Skeletal muscle tissue (tissue), 4 donors: ENCODE measurements around the gene TMIGD1. TPM values are rescaled to one million over a fixed set of nuclear protein-coding genes. Genes with fewer than 3 reads are reported as not detected.

Experiments used
- H3K27ac ChIP-seq: one replicate; pipeline ENCODE4 v1.7.0; 2013; ENCODE audit warnings: mild to moderate bottlenecking, low read depth, low read length, inconsistent platforms
- H3K27me3 ChIP-seq, 3 donors: one replicate each; pipeline ENCODE4 v1.7.0; 2013; ENCODE audit warnings: low read length in 3 of 3; ENCODE audit not compliant: control insufficient read depth in 3 of 3, insufficient read depth in 3 of 3
- H3K36me3 ChIP-seq, 3 donors: one replicate each; pipeline ENCODE4 v1.7.0; 2013; ENCODE audit warnings: low read length in 3 of 3; ENCODE audit not compliant: control insufficient read depth in 3 of 3, insufficient read depth in 3 of 3
- H3K4me1 ChIP-seq, 3 donors: one replicate each; pipeline ENCODE4 v1.7.0; 2013; ENCODE audit warnings: low read length in 3 of 3, mild to moderate bottlenecking in 3 of 3; ENCODE audit not compliant: control insufficient read depth in 3 of 3, insufficient read depth in 3 of 3
- H3K4me3 ChIP-seq, 3 donors: one replicate each; pipeline ENCODE4 v1.7.0; 2013; ENCODE audit warnings: low read length in 3 of 3
- H3K9ac ChIP-seq, 3 donors: one replicate each; pipeline ENCODE4 v1.7.0; 2013; ENCODE audit warnings: low read length in 3 of 3, mild to moderate bottlenecking in 3 of 3, moderate library complexity in 2 of 3, low read depth in 1 of 3
- H3K9me3 ChIP-seq, 3 donors: one replicate each; pipeline ENCODE4 v1.7.0; 2013; ENCODE audit warnings: low read length in 3 of 3; ENCODE audit not compliant: control insufficient read depth in 3 of 3
- total RNA-seq: library from RNA; depleted of rRNA; stranded (reverse); fragments of >200 nt; gene quantifications from one replicate; pipeline ENCODE4 v1.2.3, GENCODE V29; 2014
- donor health status: Osteomylitis.

TMIGD1 gene
- total RNA-seq, 1 donor from 2014 or later = not detected

- no peaks in the 10 kb centered on the region for H3K4me1 ChIP-seq
- H3K27me3 ChIP-seq = peaks cover 0 to 2% (median 0%) of the 10 kb centered on the region in 3 donors
- no peaks in the 10 kb centered on the region for H3K36me3 ChIP-seq
- no peak overlapping the region for H3K9ac ChIP-seq
- H3K4me3 ChIP-seq = no peak overlapping the region
- no peaks in the 10 kb centered on the region for H3K9me3 ChIP-seq
- H3K27ac ChIP-seq = no peak overlapping the region
Observed at GRCh38 chr17:30314474-30314873, 19.4 kb downstream of the TMIGD1 start.

- Histone ChIP-seq H3K4me1 (no peaks in the 10 kb centered on the region), H3K36me3 (no peaks in the 10 kb centered on the region), H3K27ac (no peak overlapping the region), H3K27me3 (peaks cover 0 to 2% (median 0%) of the 10 kb centered on the region in 3 donors), H3K9ac (no peak overlapping the region), H3K4me3 (no peak overlapping the region), H3K9me3 (no peaks in the 10 kb centered on the region)
Observed at GRCh38 chr17:30312226-30312625, 21.6 kb downstream of the TMIGD1 start.

- Histone ChIP-seq H3K36me3 (no peaks in the 10 kb centered on the region), H3K27me3 (no peaks in the 10 kb centered on the region), H3K9ac (no peak overlapping the region), H3K4me1 (no peaks in the 10 kb centered on the region), H3K27ac (no peak overlapping the region), H3K4me3 (no peak overlapping the region), H3K9me3 (no peaks in the 10 kb centered on the region)
Observed at GRCh38 chr17:30310562-30310961, 23.3 kb downstream of the TMIGD1 start.

- no peaks in the 10 kb centered on the region for H3K36me3 ChIP-seq
- no peaks in the 10 kb centered on the region for H3K27me3 ChIP-seq
- H3K4me1 ChIP-seq = no peaks in the 10 kb centered on the region
- H3K9me3 ChIP-seq = no peaks in the 10 kb centered on the region
- no peak overlapping the region for H3K4me3 ChIP-seq
- no peak overlapping the region for H3K9ac ChIP-seq
- H3K27ac ChIP-seq = no peak overlapping the region
Observed at GRCh38 chr17:30309591-30309990, 24.3 kb downstream of the TMIGD1 start.

- Histone ChIP-seq H3K9ac (no peak overlapping the region), H3K27ac (no peak overlapping the region), H3K9me3 (no peaks in the 10 kb centered on the region), H3K4me1 (no peaks in the 10 kb centered on the region), H3K27me3 (no peaks in the 10 kb centered on the region), H3K36me3 (no peaks in the 10 kb centered on the region), H3K4me3 (no peak overlapping the region)
Observed at GRCh38 chr17:30308406-30308805, 25.5 kb downstream of the TMIGD1 start.

GRCh38 chr17:30304778-30305177 lies 29.1 kb downstream of the TMIGD1 start:
- Histone ChIP-seq H3K36me3 (no peaks in the 10 kb centered on the region), H3K4me3 (no peak overlapping the region), H3K27ac (no peak overlapping the region), H3K9ac (no peak overlapping the region), H3K27me3 (no peaks in the 10 kb centered on the region), H3K4me1 (no peaks in the 10 kb centered on the region), H3K9me3 (no peaks in the 10 kb centered on the region)

GRCh38 chr17:30302241-30302640 lies 31.6 kb downstream of the TMIGD1 start:
- no peaks in the 10 kb centered on the region for H3K36me3 ChIP-seq
- no peaks in the 10 kb centered on the region for H3K4me1 ChIP-seq
- H3K9ac ChIP-seq = no peak overlapping the region
- H3K27me3 ChIP-seq = no peaks in the 10 kb centered on the region
- H3K27ac ChIP-seq = no peak overlapping the region
- no peak overlapping the region for H3K4me3 ChIP-seq
- H3K9me3 ChIP-seq = no peaks in the 10 kb centered on the region

- no peaks in the 10 kb centered on the region for H3K9me3 ChIP-seq
- H3K4me3 ChIP-seq = no peak overlapping the region
- H3K4me1 ChIP-seq = no peaks in the 10 kb centered on the region
- no peak overlapping the region for H3K27ac ChIP-seq
- H3K27me3 ChIP-seq = no peaks in the 10 kb centered on the region
- no peak overlapping the region for H3K9ac ChIP-seq
- no peaks in the 10 kb centered on the region for H3K36me3 ChIP-seq
Observed at GRCh38 chr17:30300818-30301217, 33.0 kb downstream of the TMIGD1 start.

GRCh38 chr17:30299000-30299399 lies 34.9 kb downstream of the TMIGD1 start:
- H3K27ac ChIP-seq = no peak overlapping the region

GRCh38 chr17:30297715-30298114 lies 36.1 kb downstream of the TMIGD1 start:
- no peak overlapping the region for H3K4me3 ChIP-seq
- H3K9me3 ChIP-seq = no peaks in the 10 kb centered on the region
- H3K4me1 ChIP-seq = no peaks in the 10 kb centered on the region
- no peaks in the 10 kb centered on the region for H3K27me3 ChIP-seq
- H3K36me3 ChIP-seq = no peaks in the 10 kb centered on the region
- H3K27ac ChIP-seq = no peak overlapping the region
- no peak overlapping the region for H3K9ac ChIP-seq

More at GRCh38 chr17:30299000-30299399, 34.9 kb downstream of the TMIGD1 start:
- Histone ChIP-seq H3K36me3 (no peaks in the 10 kb centered on the region), H3K27me3 (no peaks in the 10 kb centered on the region), H3K4me1 (no peaks in the 10 kb centered on the region), H3K9ac (no peak overlapping the region), H3K9me3 (no peaks in the 10 kb centered on the region), H3K4me3 (no peak overlapping the region)
